ENCODE data around the gene MARCO. TPM values are rescaled to one million over a fixed set of nuclear protein-coding genes. Genes with fewer than 3 reads are reported as not detected.
"Not testable (repeated sequence)": the region's sequence is repeated elsewhere in the genome, so short reads cannot be mapped to it uniquely, and the experiment has no call there.

MARCO gene
- total RNA-seq, 6 experiments from 2014 or later = 5.8 to 129 (median 31.9) TPM

DNA sequence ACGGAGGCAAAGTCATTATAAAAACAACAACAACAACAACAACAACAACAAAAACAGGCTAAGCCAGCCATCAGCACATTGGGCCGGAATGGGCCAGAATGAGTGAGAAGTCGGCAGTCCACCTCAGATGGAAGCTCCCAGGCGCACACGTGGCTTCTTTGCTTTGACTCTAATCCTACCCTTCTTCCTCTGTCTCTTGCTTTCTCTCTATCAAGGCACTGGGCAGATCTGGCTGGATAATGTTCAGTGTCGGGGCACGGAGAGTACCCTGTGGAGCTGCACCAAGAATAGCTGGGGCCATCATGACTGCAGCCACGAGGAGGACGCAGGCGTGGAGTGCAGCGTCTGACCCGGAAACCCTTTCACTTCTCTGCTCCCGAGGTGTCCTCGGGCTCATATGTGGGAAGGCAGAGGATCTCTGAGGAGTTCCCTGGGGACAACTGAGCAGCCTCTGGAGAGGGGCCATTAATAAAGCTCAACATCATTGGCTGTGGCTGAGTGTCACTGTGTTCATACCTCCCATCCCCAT lies 52.2 kb downstream of the MARCO start:
- intact Hi-C loops (cut with DNase I) = no loop called here
- Histone ChIP-seq H3K36me3 (no peaks in the 10 kb centered on the region), H3K9me3 (no peaks in the 10 kb centered on the region), H3K4me1 (no peaks in the 10 kb centered on the region), H3K27me3 (no peaks in the 10 kb centered on the region), H3K4me3 (no peak overlapping the region), H3K27ac (no peak overlapping the region)
- WGBS (ENCODE audit: insufficient coverage, low coverage, low lambda C conversion rate, missing lambda C conversion rate) = 74% methylated on average over 11 of the region's 14 CpGs
- TF ChIP-seq, protein P1, sequence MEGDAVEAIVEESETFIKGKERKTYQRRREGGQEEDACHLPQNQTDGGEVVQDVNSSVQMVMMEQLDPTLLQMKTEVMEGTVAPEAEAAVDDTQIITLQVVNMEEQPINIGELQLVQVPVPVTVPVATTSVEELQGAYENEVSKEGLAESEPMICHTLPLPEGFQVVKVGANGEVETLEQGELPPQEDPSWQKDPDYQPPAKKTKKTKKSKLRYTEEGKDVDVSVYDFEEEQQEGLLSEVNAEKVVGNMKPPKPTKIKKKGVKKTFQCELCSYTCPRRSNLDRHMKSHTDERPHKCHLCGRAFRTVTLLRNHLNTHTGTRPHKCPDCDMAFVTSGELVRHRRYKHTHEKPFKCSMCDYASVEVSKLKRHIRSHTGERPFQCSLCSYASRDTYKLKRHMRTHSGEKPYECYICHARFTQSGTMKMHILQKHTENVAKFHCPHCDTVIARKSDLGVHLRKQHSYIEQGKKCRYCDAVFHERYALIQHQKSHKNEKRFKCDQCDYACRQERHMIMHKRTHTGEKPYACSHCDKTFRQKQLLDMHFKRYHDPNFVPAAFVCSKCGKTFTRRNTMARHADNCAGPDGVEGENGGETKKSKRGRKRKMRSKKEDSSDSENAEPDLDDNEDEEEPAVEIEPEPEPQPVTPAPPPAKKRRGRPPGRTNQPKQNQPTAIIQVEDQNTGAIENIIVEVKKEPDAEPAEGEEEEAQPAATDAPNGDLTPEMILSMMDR (IDR thresholded peaks at IDR 0.05) = no peak
- no peak for TF ChIP-seq POLR2A (IDR thresholded peaks at IDR 0.05)
- peak in 1 of 3 donors; percentile 20 for DNase-seq
- ATAC-seq = no peak

DNA sequence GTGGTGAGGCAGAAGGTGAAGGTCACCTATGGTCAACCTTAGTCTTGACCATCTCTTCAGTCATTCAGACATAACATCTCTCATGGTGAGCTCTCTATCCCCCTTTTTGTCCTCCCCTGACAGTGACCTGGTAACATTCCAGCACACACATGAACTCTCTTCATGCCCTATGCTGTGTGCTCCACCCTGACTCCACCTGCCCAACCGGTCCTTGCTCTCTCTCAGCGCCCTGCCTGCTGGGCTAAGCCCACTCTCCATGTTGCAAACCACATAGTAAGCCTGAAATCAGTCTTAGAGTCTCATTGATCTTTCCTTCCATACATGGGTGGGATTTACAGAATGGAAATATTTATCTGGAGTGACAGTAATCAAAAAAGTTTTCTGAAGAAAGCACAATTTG lies 52.8 kb downstream of the MARCO start:
- TF ChIP-seq, protein P1 (IDR thresholded peaks at IDR 0.05) = no peak
- TF ChIP-seq POLR2A (IDR thresholded peaks at IDR 0.05) = no peak
- ATAC-seq = no peak
- intact Hi-C loops (cut with DNase I) = no loop called here

DNA sequence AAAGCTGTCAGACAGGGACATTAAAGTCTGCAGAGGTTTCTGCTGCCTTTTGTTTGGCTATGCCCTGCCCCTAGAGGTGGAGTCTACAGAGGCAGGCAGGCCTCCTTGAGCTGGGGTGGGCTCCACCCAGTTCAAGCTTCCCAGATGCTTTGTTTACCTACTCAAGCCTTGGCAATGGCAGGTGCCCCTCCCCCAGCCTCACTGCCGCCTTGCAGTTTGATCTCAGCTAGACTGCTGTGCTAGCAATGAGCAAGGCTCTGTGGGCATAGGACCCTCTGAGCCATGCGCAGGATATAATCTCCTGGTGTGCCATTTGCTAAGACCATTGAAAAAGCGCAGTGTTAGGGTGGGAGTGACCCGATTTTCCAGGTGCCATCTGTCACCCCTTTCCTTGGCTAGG lies 61.9 kb downstream of the MARCO start:
- H3K9me3 ChIP-seq; H3K4me1 ChIP-seq; H3K27ac ChIP-seq; H3K4me3 ChIP-seq; ATAC-seq; H3K27me3 ChIP-seq; intact Hi-C loops (cut with DNase I); DNase-seq; H3K36me3 ChIP-seq: not testable (repeated sequence)
- WGBS (ENCODE audit: insufficient coverage, low coverage, low lambda C conversion rate, missing lambda C conversion rate) = no CpG with 5 or more reads among the region's 4 CpGs

More for the DNA sequence above, 52.8 kb downstream of the MARCO start:
- Histone ChIP-seq H3K4me3 (no peak overlapping the region), H3K27ac (no peak overlapping the region), H3K36me3 (no peaks in the 10 kb centered on the region), H3K4me1 (no peaks in the 10 kb centered on the region), H3K27me3 (no peaks in the 10 kb centered on the region), H3K9me3 (no peaks in the 10 kb centered on the region)
- 59% methylated on average over 2 of the region's 2 CpGs for WGBS (ENCODE audit: insufficient coverage, low coverage, low lambda C conversion rate, missing lambda C conversion rate)
- DNase-seq = no peak

DNA sequence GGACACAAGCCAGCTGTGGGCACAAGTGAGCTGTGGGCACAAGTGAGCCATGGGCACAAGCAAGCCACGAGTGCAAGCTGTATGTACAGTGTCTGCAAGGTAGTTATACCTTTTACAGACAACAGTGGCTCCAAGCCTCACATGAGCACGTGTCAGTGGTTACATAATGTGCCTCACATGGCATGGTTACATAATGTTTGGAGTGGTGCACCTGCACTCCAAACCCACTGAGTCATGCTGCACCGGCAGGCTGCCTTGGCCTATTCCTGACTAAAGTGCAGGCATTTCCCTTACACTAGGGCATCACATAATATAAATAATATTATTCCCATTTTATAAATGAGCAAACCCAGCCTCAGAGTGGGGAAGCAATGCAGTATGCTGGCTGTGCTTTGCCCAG lies 62.6 kb downstream of the MARCO start:
- Histone ChIP-seq H3K27ac (no peak overlapping the region), H3K27me3 (no peaks in the 10 kb centered on the region), H3K36me3 (no peaks in the 10 kb centered on the region), H3K4me3 (no peak overlapping the region), H3K4me1 (no peaks in the 10 kb centered on the region), H3K9me3 (no peaks in the 10 kb centered on the region)
- WGBS (ENCODE audit: insufficient coverage, low coverage, low lambda C conversion rate, missing lambda C conversion rate) = 26% methylated on average over 2 of the region's 3 CpGs
- DNase-seq (peak in 2 of 3 donors; percentile 39 to 41), ATAC-seq (peak; percentile 32 to 54 (median 40))
- TF ChIP-seq, protein P1 (IDR thresholded peaks at IDR 0.05) = no peak
- TF ChIP-seq POLR2A (IDR thresholded peaks at IDR 0.05) = no peak
- intact Hi-C loops (cut with DNase I) = no loop called here

DNA sequence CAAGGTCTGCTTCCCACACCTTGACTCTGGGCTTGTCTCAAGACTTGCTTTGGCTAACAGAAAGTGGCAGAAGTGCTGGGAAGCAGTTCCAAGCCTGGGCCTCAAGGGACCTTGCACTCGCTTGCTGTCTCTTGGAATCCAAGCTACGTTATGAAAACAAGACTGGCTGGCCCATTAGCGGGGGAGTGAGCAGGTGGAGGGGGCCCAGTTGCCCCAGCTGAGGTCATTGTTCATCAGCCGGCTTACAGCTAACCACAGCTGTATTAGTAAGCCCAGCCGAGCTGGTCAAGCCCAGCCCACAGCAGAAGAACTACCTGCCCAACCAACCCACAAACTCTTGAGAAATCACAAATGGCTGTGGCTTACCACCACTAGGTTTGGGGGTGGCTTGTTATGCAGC lies 63.1 kb downstream of the MARCO start:
- Histone ChIP-seq H3K27me3 (no peaks in the 10 kb centered on the region), H3K36me3 (no peaks in the 10 kb centered on the region), H3K4me1 (no peaks in the 10 kb centered on the region), H3K9me3 (no peaks in the 10 kb centered on the region), H3K27ac (no peak overlapping the region), H3K4me3 (no peak overlapping the region)
- intact Hi-C loops (cut with DNase I) = no loop called here
- TF ChIP-seq POLR2A (IDR thresholded peaks at IDR 0.05) = no peak
- TF ChIP-seq, protein P1 (IDR thresholded peaks at IDR 0.05) = no peak
- DNase-seq (peak in 2 of 3 donors; percentile 12 to 13), ATAC-seq (no peak)
- WGBS (ENCODE audit: insufficient coverage, low coverage, low lambda C conversion rate, missing lambda C conversion rate) = no CpG with 5 or more reads among the region's 5 CpGs

All from right lobe of liver (tissue), 6 donors.